A673 (cell line): ENCODE results near the gene DACT1.

ENCODE experiments used
- CTCF ChIP-seq: fragments of 300-800, 200-600 bp; sonication (generic); conservative IDR thresholded peaks from 2 replicates; pipeline ENCODE4 v1.5.1; 2017; ENCODE audit warnings: low read depth, mild to moderate bottlenecking, antibody characterized with exemption, low read length, moderate library complexity, mixed read lengths
- EZH2 ChIP-seq: fragments of 200-600 bp; sonication (generic); IDR thresholded peaks from 2 replicates; pipeline ENCODE4 v1.6.1; 2017; ENCODE audit warnings: borderline replicate concordance, low read depth, mild to moderate bottlenecking, mixed read lengths, antibody characterized with exemption, low read length; ENCODE audit not compliant: poor library complexity, severe bottlenecking

- no peak for TF ChIP-seq CTCF
- TF ChIP-seq EZH2, result no peak
Measured at GRCh38 chr14:58634406-58635090, 3.2 kb upstream of the DACT1 start.
